HEK293 (cell line): Measurements from ENCODE around the gene CLEC16A.

Experiments
- CTCF ChIA-PET: fragments of 350-600 bp; formaldehyde crosslinking; extraction: SDS; loops from one replicate; lab custom pipeline; 2021; ENCODE audit warnings: antibody characterized with exemption; lab: Yijun Ruan, JAX
- POLR2A ChIA-PET: fragments of 300-600 bp; formaldehyde crosslinking; extraction: SDS; loops from one replicate; lab custom pipeline; 2020; ENCODE audit warnings: antibody characterized with exemption, inconsistent platforms; lab: Yijun Ruan, JAX
- H3K27ac ChIP-seq: fragments of 200-500 bp; sonication (Bioruptor generic); 2 replicates; pipeline ENCODE4 v1.5.1; 2014; ENCODE audit warnings: low read depth, low read length, control low read depth, inconsistent platforms; ENCODE audit errors: extremely low read depth
- H3K36me3 ChIP-seq, 2 experiments: fragments of 200-500 bp in 1 of 2; sonication (Bioruptor generic) in 1 of 2; 1 replicate in 1 of 2; 2 replicates in 1 of 2; pipeline ENCODE4 v1.5.1; 2014 to 2017; ENCODE audit warnings: inconsistent platforms in 2 of 2, low read length in 2 of 2; ENCODE audit not compliant: control insufficient read depth in 2 of 2, insufficient read depth in 1 of 2
- H3K4me1 ChIP-seq: fragments of 200-500 bp; sonication (Bioruptor generic); 2 replicates; pipeline ENCODE4 v1.5.1; 2014; ENCODE audit warnings: mild to moderate bottlenecking, low read length, inconsistent platforms; ENCODE audit not compliant: control insufficient read depth, insufficient read depth
- H3K4me3 ChIP-seq: 2 replicates; pipeline ENCODE4 v1.5.1; 2011; ENCODE audit warnings: low read depth, mild to moderate bottlenecking, control low read depth, low read length, moderate library complexity
- H3K9me3 ChIP-seq: fragments of 200-500 bp; sonication (Bioruptor generic); 2 replicates; pipeline ENCODE4 v1.5.1; 2014; ENCODE audit warnings: low read depth, low read length, inconsistent platforms; ENCODE audit not compliant: control insufficient read depth, insufficient read depth
- EGR2 ChIP-seq: fragments of 450-650 bp; formaldehyde crosslinking; IDR thresholded peaks from 2 replicates; pipeline ENCODE4 v1.5.1; 2016; ENCODE audit warnings: low read depth, missing biosample characterization, missing genetic modification characterization
- KLF9 ChIP-seq: fragments of 450-650 bp; formaldehyde crosslinking; IDR thresholded peaks from 2 replicates; pipeline ENCODE4 v1.5.1; 2016; ENCODE audit warnings: missing biosample characterization, missing genetic modification characterization, low read depth
- MEIS1 ChIP-seq: sonication (generic); formaldehyde crosslinking; IDR thresholded peaks from 2 replicates; pipeline ENCODE4 v1.8.1; 2022; ENCODE audit warnings: missing genetic modification reagents, mild to moderate bottlenecking, borderline replicate concordance
- MYNN ChIP-seq: fragments of 450-650 bp; formaldehyde crosslinking; IDR thresholded peaks from 2 replicates; pipeline ENCODE4 v1.5.1; 2016; ENCODE audit warnings: missing biosample characterization, missing genetic modification characterization, borderline replicate concordance
- MZF1 ChIP-seq: fragments of 450-650 bp; formaldehyde crosslinking; IDR thresholded peaks from 2 replicates; pipeline ENCODE4 v1.5.1; 2017; ENCODE audit warnings: missing biosample characterization, missing genetic modification characterization, borderline replicate concordance
- OVOL3 ChIP-seq: fragments of 450-650 bp; formaldehyde crosslinking; IDR thresholded peaks from 2 replicates; pipeline ENCODE4 v1.5.1; 2016; ENCODE audit warnings: missing biosample characterization, missing genetic modification characterization
- SALL2 ChIP-seq: fragments of 450-650 bp; formaldehyde crosslinking; IDR thresholded peaks from 2 replicates; pipeline ENCODE4 v1.5.0; 2017; ENCODE audit warnings: missing biosample characterization, mild to moderate bottlenecking, missing genetic modification characterization, borderline replicate concordance
- ZBTB17 ChIP-seq: fragments of 450-650 bp; formaldehyde crosslinking; IDR thresholded peaks from 2 replicates; pipeline ENCODE4 v1.5.1; 2016; ENCODE audit warnings: missing biosample characterization, missing genetic modification characterization
- ZBTB21 ChIP-seq: fragments of 450-650 bp; formaldehyde crosslinking; IDR thresholded peaks from 2 replicates; pipeline ENCODE4 v1.5.1; 2017; ENCODE audit warnings: missing biosample characterization, missing genetic modification characterization
- ZFP37 ChIP-seq: fragments of 450-650 bp; formaldehyde crosslinking; IDR thresholded peaks from 2 replicates; pipeline ENCODE4 v1.5.1; 2016; ENCODE audit warnings: missing biosample characterization, missing genetic modification characterization
- ZNF132 ChIP-seq: fragments of 450-650 bp; formaldehyde crosslinking; IDR thresholded peaks from 2 replicates; pipeline ENCODE4 v1.5.1; 2017; ENCODE audit warnings: missing biosample characterization, missing genetic modification characterization, borderline replicate concordance
- ZNF157 ChIP-seq: fragments of 450-650 bp; formaldehyde crosslinking; IDR thresholded peaks from 2 replicates; pipeline ENCODE4 v1.5.1; 2016; ENCODE audit warnings: missing biosample characterization, missing genetic modification characterization
- ZNF184 ChIP-seq: fragments of 450-650 bp; IDR thresholded peaks from 2 replicates; pipeline ENCODE4 v1.5.1; 2018; ENCODE audit warnings: missing biosample characterization, mild to moderate bottlenecking, missing genetic modification characterization
- ZNF211 ChIP-seq: fragments of 450-650 bp; formaldehyde crosslinking; IDR thresholded peaks from 2 replicates; pipeline ENCODE4 v1.5.1; 2016; ENCODE audit warnings: low read depth, missing biosample characterization, missing genetic modification characterization
- ZNF239 ChIP-seq: fragments of 450-650 bp; formaldehyde crosslinking; IDR thresholded peaks from 2 replicates; pipeline ENCODE4 v1.5.1; 2016; ENCODE audit warnings: missing biosample characterization, missing genetic modification characterization
- ZNF366 ChIP-seq: fragments of 450-650 bp; formaldehyde crosslinking; conservative IDR thresholded peaks from 2 replicates; pipeline ENCODE4 v1.5.1; 2016; ENCODE audit warnings: missing biosample characterization, missing genetic modification characterization
- ZNF510 ChIP-seq: fragments of 450-650 bp; formaldehyde crosslinking; IDR thresholded peaks from 2 replicates; pipeline ENCODE4 v1.5.1; 2018; ENCODE audit warnings: mild to moderate bottlenecking, missing genetic modification characterization, missing biosample characterization; ENCODE audit not compliant: insufficient replicate concordance
- ZNF549 ChIP-seq: fragments of 450-650 bp; IDR thresholded peaks from 2 replicates; pipeline ENCODE4 v1.5.1; 2018; ENCODE audit warnings: missing biosample characterization, missing genetic modification characterization, mild to moderate bottlenecking, inconsistent platforms, moderate library complexity
- ZNF558 ChIP-seq: fragments of 450-650 bp; formaldehyde crosslinking; IDR thresholded peaks from 2 replicates; pipeline ENCODE4 v1.5.1; 2016; ENCODE audit warnings: missing biosample characterization, missing genetic modification characterization
- ZNF621 ChIP-seq: fragments of 450-650 bp; formaldehyde crosslinking; IDR thresholded peaks from 2 replicates; pipeline ENCODE4 v1.5.1; 2017; ENCODE audit warnings: missing biosample characterization, missing genetic modification characterization
- TF ChIP-seq, protein P1 (sequence below): fragments of 450-650 bp; IDR thresholded peaks from 2 replicates; pipeline ENCODE4 v1.5.1; 2018; ENCODE audit warnings: missing biosample characterization, mild to moderate bottlenecking, missing genetic modification characterization
- TF ChIP-seq, protein P2 (sequence below): fragments of 450-650 bp; IDR thresholded peaks from 2 replicates; pipeline ENCODE4 v1.5.1; 2018; ENCODE audit warnings: missing biosample characterization, missing genetic modification characterization
- TF ChIP-seq, protein P3 (sequence below): fragments of 450-650 bp; formaldehyde crosslinking; IDR thresholded peaks from 2 replicates; pipeline ENCODE4 v1.5.1; 2016; ENCODE audit warnings: missing biosample characterization, missing genetic modification characterization
- TF ChIP-seq, protein P4 (sequence below): fragments of 450-650 bp; formaldehyde crosslinking; IDR thresholded peaks from 2 replicates; pipeline ENCODE4 v1.5.1; 2016; ENCODE audit warnings: missing biosample characterization, missing genetic modification characterization
- TF ChIP-seq, protein P5 (sequence below): fragments of 450-650 bp; formaldehyde crosslinking; IDR thresholded peaks from 2 replicates; pipeline ENCODE4 v1.5.1; 2016; ENCODE audit warnings: missing biosample characterization, missing genetic modification characterization

Gene CLEC16A

DNA sequence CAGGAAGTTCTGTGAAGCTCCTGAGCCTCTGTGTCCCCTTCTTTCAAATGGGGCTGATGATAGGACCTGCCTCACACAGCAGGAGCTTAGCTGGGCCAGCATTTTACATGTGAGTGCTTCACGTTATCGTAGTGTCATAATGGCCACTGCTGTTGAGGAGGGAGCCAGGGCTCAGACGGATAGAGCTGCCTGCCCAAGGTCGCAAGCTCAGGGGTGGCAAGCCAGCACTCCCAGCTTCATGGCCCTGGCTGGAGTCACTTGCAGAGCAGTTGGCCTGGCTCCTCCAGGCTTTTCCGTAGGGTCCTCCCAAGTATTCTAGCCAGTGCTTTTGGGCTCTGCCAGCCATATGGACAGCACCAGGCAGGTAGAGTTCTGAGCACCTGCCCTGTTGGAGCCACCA, 196.5 kb downstream of the CLEC16A start:
- H3K4me3 ChIP-seq = no peak overlapping the region
- H3K9me3 ChIP-seq = no peaks in the 10 kb centered on the region
- TF ChIP-seq, protein P1, sequence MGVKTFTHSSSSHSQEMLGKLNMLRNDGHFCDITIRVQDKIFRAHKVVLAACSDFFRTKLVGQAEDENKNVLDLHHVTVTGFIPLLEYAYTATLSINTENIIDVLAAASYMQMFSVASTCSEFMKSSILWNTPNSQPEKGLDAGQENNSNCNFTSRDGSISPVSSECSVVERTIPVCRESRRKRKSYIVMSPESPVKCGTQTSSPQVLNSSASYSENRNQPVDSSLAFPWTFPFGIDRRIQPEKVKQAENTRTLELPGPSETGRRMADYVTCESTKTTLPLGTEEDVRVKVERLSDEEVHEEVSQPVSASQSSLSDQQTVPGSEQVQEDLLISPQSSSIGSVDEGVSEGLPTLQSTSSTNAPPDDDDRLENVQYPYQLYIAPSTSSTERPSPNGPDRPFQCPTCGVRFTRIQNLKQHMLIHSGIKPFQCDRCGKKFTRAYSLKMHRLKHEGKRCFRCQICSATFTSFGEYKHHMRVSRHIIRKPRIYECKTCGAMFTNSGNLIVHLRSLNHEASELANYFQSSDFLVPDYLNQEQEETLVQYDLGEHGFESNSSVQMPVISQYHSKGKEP = no peak
- TF ChIP-seq, protein P2, sequence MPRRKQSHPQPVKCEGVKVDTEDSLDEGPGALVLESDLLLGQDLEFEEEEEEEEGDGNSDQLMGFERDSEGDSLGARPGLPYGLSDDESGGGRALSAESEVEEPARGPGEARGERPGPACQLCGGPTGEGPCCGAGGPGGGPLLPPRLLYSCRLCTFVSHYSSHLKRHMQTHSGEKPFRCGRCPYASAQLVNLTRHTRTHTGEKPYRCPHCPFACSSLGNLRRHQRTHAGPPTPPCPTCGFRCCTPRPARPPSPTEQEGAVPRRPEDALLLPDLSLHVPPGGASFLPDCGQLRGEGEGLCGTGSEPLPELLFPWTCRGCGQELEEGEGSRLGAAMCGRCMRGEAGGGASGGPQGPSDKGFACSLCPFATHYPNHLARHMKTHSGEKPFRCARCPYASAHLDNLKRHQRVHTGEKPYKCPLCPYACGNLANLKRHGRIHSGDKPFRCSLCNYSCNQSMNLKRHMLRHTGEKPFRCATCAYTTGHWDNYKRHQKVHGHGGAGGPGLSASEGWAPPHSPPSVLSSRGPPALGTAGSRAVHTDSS = no peak
- TF ChIP-seq KLF9 (no peak), EGR2 (tag by site-specific recombination) (no peak), MZF1 (no peak), ZNF184 (tag by site-specific recombination) (no peak), ZBTB21 (tag by site-specific recombination) (no peak), MYNN (no peak), ZNF239 (tag by site-specific recombination) (no peak), ZNF549 (tag by site-specific recombination) (no peak), ZNF157 (tag by site-specific recombination) (no peak), ZNF132 (tag by site-specific recombination) (no peak), ZNF510 (tag by site-specific recombination) (no peak)
- TF ChIP-seq, protein P3, sequence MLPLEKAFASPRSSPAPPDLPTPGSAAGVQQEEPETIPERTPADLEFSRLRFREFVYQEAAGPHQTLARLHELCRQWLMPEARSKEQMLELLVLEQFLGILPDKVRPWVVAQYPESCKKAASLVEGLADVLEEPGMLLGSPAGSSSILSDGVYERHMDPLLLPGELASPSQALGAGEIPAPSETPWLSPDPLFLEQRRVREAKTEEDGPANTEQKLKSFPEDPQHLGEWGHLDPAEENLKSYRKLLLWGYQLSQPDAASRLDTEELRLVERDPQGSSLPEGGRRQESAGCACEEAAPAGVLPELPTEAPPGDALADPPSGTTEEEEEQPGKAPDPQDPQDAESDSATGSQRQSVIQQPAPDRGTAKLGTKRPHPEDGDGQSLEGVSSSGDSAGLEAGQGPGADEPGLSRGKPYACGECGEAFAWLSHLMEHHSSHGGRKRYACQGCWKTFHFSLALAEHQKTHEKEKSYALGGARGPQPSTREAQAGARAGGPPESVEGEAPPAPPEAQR (tag by site-specific recombination) = no peak
- TF ChIP-seq, protein P4, sequence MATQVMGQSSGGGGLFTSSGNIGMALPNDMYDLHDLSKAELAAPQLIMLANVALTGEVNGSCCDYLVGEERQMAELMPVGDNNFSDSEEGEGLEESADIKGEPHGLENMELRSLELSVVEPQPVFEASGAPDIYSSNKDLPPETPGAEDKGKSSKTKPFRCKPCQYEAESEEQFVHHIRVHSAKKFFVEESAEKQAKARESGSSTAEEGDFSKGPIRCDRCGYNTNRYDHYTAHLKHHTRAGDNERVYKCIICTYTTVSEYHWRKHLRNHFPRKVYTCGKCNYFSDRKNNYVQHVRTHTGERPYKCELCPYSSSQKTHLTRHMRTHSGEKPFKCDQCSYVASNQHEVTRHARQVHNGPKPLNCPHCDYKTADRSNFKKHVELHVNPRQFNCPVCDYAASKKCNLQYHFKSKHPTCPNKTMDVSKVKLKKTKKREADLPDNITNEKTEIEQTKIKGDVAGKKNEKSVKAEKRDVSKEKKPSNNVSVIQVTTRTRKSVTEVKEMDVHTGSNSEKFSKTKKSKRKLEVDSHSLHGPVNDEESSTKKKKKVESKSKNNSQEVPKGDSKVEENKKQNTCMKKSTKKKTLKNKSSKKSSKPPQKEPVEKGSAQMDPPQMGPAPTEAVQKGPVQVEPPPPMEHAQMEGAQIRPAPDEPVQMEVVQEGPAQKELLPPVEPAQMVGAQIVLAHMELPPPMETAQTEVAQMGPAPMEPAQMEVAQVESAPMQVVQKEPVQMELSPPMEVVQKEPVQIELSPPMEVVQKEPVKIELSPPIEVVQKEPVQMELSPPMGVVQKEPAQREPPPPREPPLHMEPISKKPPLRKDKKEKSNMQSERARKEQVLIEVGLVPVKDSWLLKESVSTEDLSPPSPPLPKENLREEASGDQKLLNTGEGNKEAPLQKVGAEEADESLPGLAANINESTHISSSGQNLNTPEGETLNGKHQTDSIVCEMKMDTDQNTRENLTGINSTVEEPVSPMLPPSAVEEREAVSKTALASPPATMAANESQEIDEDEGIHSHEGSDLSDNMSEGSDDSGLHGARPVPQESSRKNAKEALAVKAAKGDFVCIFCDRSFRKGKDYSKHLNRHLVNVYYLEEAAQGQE (tag by site-specific recombination) = no peak
- ChIA-PET CTCF (no interaction called here), POLR2A (no interaction called here)
- H3K36me3 ChIP-seq = no peaks in the 10 kb centered on the region
- peaks cover 8% of the 10 kb centered on the region for H3K4me1 ChIP-seq
- H3K27ac ChIP-seq = no peak overlapping the region

DNA sequence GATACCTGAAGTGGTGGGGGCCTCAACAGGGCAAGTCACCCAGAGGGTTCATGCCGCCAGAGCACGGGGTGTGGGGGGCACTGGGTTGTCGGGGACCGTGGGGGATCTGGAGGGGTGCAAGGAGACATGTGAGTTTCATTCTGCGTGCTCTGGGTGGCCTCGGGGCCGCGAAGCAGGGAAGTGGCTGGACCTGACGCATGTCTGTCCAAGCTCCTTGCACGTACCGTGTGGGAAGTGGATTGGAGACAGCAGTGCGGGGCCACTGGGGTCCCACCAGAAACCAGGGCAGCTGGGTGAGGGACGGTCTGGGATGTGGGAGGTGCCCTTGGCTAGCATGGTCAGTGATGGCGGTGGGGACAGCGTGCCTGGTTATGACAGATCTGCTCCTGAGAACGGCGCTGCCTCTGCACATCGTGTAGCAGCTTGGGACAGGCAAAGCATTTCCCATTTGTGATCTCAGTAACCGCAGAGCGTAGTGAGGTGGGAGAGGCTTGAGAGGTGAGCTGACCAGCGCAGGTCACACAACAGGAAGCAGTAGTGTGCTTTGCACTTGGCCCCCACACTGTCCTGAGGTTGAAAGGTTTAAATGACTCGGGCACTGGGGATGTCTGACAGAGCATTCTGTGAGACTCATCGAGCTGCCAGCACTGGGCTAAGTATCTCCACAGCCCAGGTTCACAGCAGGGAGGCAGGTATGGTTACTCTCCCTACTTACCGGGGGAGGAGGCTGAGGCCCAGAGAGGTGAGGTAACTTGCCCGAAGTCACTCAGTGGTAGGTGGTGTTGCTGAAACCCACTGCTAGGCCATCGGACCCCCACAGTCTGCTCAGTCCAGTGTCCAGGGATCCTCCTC, 197.3 kb downstream of the CLEC16A start:
- ChIA-PET POLR2A (no interaction called here), CTCF (no interaction called here)
- Histone ChIP-seq H3K36me3 (no peaks in the 10 kb centered on the region), H3K9me3 (no peaks in the 10 kb centered on the region), H3K27ac (no peak overlapping the region), H3K4me3 (no peak overlapping the region), H3K4me1 (peaks cover under 1% of the 10 kb centered on the region; the same call in 1 of the 2 replicates)
- TF ChIP-seq SALL2 (tag by site-specific recombination) (no peak), ZNF621 (tag by site-specific recombination) (no peak), MEIS1 (CRISPR knock-in tag) (no peak), ZFP37 (tag by site-specific recombination) (no peak), ZNF211 (no peak), ZNF558 (no peak), ZNF239 (tag by site-specific recombination) (no peak), OVOL3 (tag by site-specific recombination) (no peak), ZNF366 (tag by site-specific recombination) (no peak), ZBTB17 (tag by site-specific recombination) (no peak)
- TF ChIP-seq, protein P5, sequence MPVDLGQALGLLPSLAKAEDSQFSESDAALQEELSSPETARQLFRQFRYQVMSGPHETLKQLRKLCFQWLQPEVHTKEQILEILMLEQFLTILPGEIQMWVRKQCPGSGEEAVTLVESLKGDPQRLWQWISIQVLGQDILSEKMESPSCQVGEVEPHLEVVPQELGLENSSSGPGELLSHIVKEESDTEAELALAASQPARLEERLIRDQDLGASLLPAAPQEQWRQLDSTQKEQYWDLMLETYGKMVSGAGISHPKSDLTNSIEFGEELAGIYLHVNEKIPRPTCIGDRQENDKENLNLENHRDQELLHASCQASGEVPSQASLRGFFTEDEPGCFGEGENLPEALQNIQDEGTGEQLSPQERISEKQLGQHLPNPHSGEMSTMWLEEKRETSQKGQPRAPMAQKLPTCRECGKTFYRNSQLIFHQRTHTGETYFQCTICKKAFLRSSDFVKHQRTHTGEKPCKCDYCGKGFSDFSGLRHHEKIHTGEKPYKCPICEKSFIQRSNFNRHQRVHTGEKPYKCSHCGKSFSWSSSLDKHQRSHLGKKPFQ (tag by site-specific recombination) = no peak
